Astrocyte of the hippocampus (primary cell): ENCODE data around the gene ATP2B2.
A peak's percentile ranks its signal among the peaks of the same experiment; 100 is the strongest.

ENCODE experiments used
- DNase-seq: peaks from one replicate; pipeline ENCODE4 v3.0.0; 2011; ENCODE audit warnings: low read depth, low spot score

ATP2B2 gene

GRCh38 chr3:10283638-10284037 lies 221.7 kb downstream of the ATP2B2 start:
- peak; percentile 31 for DNase-seq

- peak; percentile 24 for DNase-seq
Measured at GRCh38 chr3:10281951-10282350, 223.4 kb downstream of the ATP2B2 start.

- DNase-seq, result no peak
Measured at GRCh38 chr3:10280571-10280970, 224.8 kb downstream of the ATP2B2 start.

- no peak for DNase-seq
Measured at GRCh38 chr3:10280177-10280529, 225.2 kb downstream of the ATP2B2 start.

- no peak for DNase-seq
Measured at GRCh38 chr3:10279384-10280176, 225.8 kb downstream of the ATP2B2 start.

GRCh38 chr3:10278501-10278900 lies 226.9 kb downstream of the ATP2B2 start:
- no peak for DNase-seq

- DNase-seq, result no peak
Measured at GRCh38 chr3:10277115-10277625, 228.2 kb downstream of the ATP2B2 start.

- DNase-seq, result no peak
Measured at GRCh38 chr3:10274601-10275000, 230.8 kb downstream of the ATP2B2 start.
